ENCODE measurements around the gene MYOZ1.
"Not testable (repeated sequence)": the region's sequence is repeated elsewhere in the genome, so short reads cannot be mapped to it uniquely, and the experiment has no call there.

- TF ChIP-seq POLR2AphosphoS5 (IDR thresholded peaks at IDR 0.05; ENCODE audit: borderline replicate concordance, low read depth, low read length); EZH2 (IDR thresholded peaks at IDR 0.05); FOXP2 (optimal IDR thresholded peaks at IDR 0.05; ENCODE audit: control extremely low read depth, extremely low read length, insufficient read depth): not testable (repeated sequence)
These were observed 24.3 kb upstream of the MYOZ1 start for GRCh38 chr10:73665581-73665980.

Data from SK-N-MC (cell line).